ENCODE results near the gene APBB1IP. TPM values are rescaled to one million over a fixed set of nuclear protein-coding genes. Genes with fewer than 3 reads are reported as not detected.

Gene APBB1IP
- total RNA-seq, 3 donors from 2014 or later = 2.9 to 8.4 (median 8.1) TPM

- H3K36me3 ChIP-seq (ENCODE audit: low read depth) = no peaks in the 10 kb centered on the region
- H3K4me1 ChIP-seq (ENCODE audit: low read depth) = no peaks in the 10 kb centered on the region
- H3K4me3 ChIP-seq = no peak overlapping the region
- TF ChIP-seq CTCF (IDR thresholded peaks at IDR 0.05) = no peak
- intact Hi-C loops (cut with DNase I, micrococcal nuclease) = no loop called here
- H3K9me3 ChIP-seq = no peaks in the 10 kb centered on the region
- ATAC-seq = no peak
- DNase-seq = no peak
Observed at GRCh38 chr10:26505491-26505890, 67.3 kb downstream of the APBB1IP start.

GRCh38 chr10:26506736-26507135 is 68.6 kb downstream of the APBB1IP start:
- no peaks in the 10 kb centered on the region for H3K4me1 ChIP-seq (ENCODE audit: low read depth)
- ATAC-seq (no peak), DNase-seq (no peak)
- H3K9me3 ChIP-seq = no peaks in the 10 kb centered on the region
- intact Hi-C loops (cut with DNase I, micrococcal nuclease) = no loop called here
- no peak for TF ChIP-seq CTCF (IDR thresholded peaks at IDR 0.05)
- H3K36me3 ChIP-seq (ENCODE audit: low read depth) = no peaks in the 10 kb centered on the region
- H3K4me3 ChIP-seq = no peak overlapping the region

GRCh38 chr10:26507441-26507840 is 69.3 kb downstream of the APBB1IP start:
- Histone ChIP-seq H3K4me1 (ENCODE audit: low read depth) (no peaks in the 10 kb centered on the region), H3K9me3 (no peaks in the 10 kb centered on the region), H3K36me3 (ENCODE audit: low read depth) (no peaks in the 10 kb centered on the region), H3K4me3 (no peak overlapping the region)
- intact Hi-C loops (cut with DNase I, micrococcal nuclease) = no loop called here
- no peak for TF ChIP-seq CTCF (IDR thresholded peaks at IDR 0.05)
- ATAC-seq = no peak
- no peak for DNase-seq

- Histone ChIP-seq H3K4me3 (no peak overlapping the region), H3K9me3 (no peaks in the 10 kb centered on the region), H3K36me3 (ENCODE audit: low read depth) (no peaks in the 10 kb centered on the region), H3K4me1 (ENCODE audit: low read depth) (no peaks in the 10 kb centered on the region)
- ATAC-seq (no peak), DNase-seq (no peak)
- intact Hi-C loops (cut with DNase I, micrococcal nuclease) = no loop called here
- TF ChIP-seq CTCF (IDR thresholded peaks at IDR 0.05) = no peak
Observed at GRCh38 chr10:26508016-26508415, 69.9 kb downstream of the APBB1IP start.

- no peak for DNase-seq
- Histone ChIP-seq H3K4me1 (ENCODE audit: low read depth) (no peaks in the 10 kb centered on the region), H3K9me3 (no peaks in the 10 kb centered on the region), H3K4me3 (no peak overlapping the region), H3K36me3 (ENCODE audit: low read depth) (no peaks in the 10 kb centered on the region)
- no peak for TF ChIP-seq CTCF (IDR thresholded peaks at IDR 0.05)
- intact Hi-C loops (cut with DNase I, micrococcal nuclease) = no loop called here
- ATAC-seq = no peak
Observed at GRCh38 chr10:26509307-26509706, 71.2 kb downstream of the APBB1IP start.

- DNase-seq = no peak
- H3K4me3 ChIP-seq = no peak overlapping the region
- no peaks in the 10 kb centered on the region for H3K36me3 ChIP-seq (ENCODE audit: low read depth)
- no peaks in the 10 kb centered on the region for H3K9me3 ChIP-seq
- TF ChIP-seq CTCF (IDR thresholded peaks at IDR 0.05) = no peak
- ATAC-seq = no peak
- intact Hi-C loops (cut with DNase I, micrococcal nuclease) = no loop called here
- no peaks in the 10 kb centered on the region for H3K4me1 ChIP-seq (ENCODE audit: low read depth)
Observed at GRCh38 chr10:26513101-26513500, 75.0 kb downstream of the APBB1IP start.

Measured in mucosa of descending colon (tissue), 3 donors.